Smooth muscle cell (in vitro differentiated cells): Measurements from ENCODE around the gene PDE3A. TPM values are rescaled to one million over a fixed set of nuclear protein-coding genes. Genes with fewer than 3 reads are reported as not detected.

Experiments used
- DNase-seq: peaks from one replicate; lab custom pipeline; 2025; ENCODE audit not compliant: unreplicated experiment; lab: John Stamatoyannopoulos, UW
- H2AFZ ChIP-seq: fragments of 200-600 bp; sonication (generic); 2 replicates; pipeline ENCODE4 v1.6.0; 2016; ENCODE audit warnings: antibody characterized with exemption, low read depth, mild to moderate bottlenecking
- H3F3A ChIP-seq: fragments of 200-600 bp; sonication (generic); 2 replicates; pipeline ENCODE4 v1.6.0; 2017; ENCODE audit warnings: antibody characterized with exemption, low read depth
- H3K27ac ChIP-seq: fragments of 200-600 bp; sonication (generic); 2 replicates; pipeline ENCODE4 v1.5.1; 2016; ENCODE audit warnings: low read depth, mild to moderate bottlenecking
- H3K27me3 ChIP-seq: fragments of 200-600 bp; sonication (generic); 2 replicates; pipeline ENCODE4 v1.6.1; 2016; ENCODE audit warnings: low read depth, mild to moderate bottlenecking
- H3K36me3 ChIP-seq: fragments of 200-600 bp; sonication (generic); 2 replicates; pipeline ENCODE4 v1.5.1; 2016; ENCODE audit warnings: low read depth
- H3K4me1 ChIP-seq: fragments of 200-600 bp; sonication (generic); 2 replicates; pipeline ENCODE4 v1.5.1; 2016; ENCODE audit warnings: low read depth
- H3K4me2 ChIP-seq: fragments of 200-600 bp; sonication (generic); 2 replicates; pipeline ENCODE4 v1.6.0; 2016; ENCODE audit warnings: mild to moderate bottlenecking
- H3K4me3 ChIP-seq: fragments of 200-600 bp; sonication (generic); 2 replicates; pipeline ENCODE4 v1.5.1; 2016; ENCODE audit warnings: mild to moderate bottlenecking
- H3K79me2 ChIP-seq: fragments of 200-600 bp; sonication (generic); 2 replicates; pipeline ENCODE4 v1.6.0; 2016; ENCODE audit warnings: low read depth, mild to moderate bottlenecking
- H3K9ac ChIP-seq: fragments of 200-600 bp; sonication (generic); 2 replicates; pipeline ENCODE4 v1.6.0; 2016; ENCODE audit warnings: low read depth
- H3K9me3 ChIP-seq: fragments of 200-600 bp; sonication (generic); replicated peaks from 2 replicates; pipeline ENCODE4 v1.5.1; 2016; ENCODE audit warnings: low read depth
- H4K20me1 ChIP-seq: fragments of 200-600 bp; sonication (generic); 2 replicates; pipeline ENCODE4 v1.6.0; 2016; ENCODE audit warnings: low read depth
- WGBS: methylation state at CpG from one replicate; pipeline ENCODE4 v1.1.7; 2016; ENCODE audit warnings: low lambda C conversion rate; 5-methylcytosine and 5-hydroxymethylcytosine counted together
- polyA plus RNA-seq: library from polyadenylated mRNA; unstranded; fragments of >200 nt; fragmentation: Nextera tagmentation; extraction: Ambion mirVana; gene quantifications from 2 replicates; pipeline ENCODE4 v1.2.1, GENCODE V29; 2016
- total RNA-seq: library from RNA; depleted of rRNA; stranded (reverse); fragments of >200 nt; gene quantifications from 2 replicates; pipeline ENCODE4 v1.2.3, GENCODE V29; 2014
- TF ChIP-seq, protein P1 (sequence below): fragments of 200-600 bp; sonication (generic); IDR thresholded peaks from 2 replicates; pipeline ENCODE4 v1.5.1; 2017; ENCODE audit warnings: borderline replicate concordance, mild to moderate bottlenecking, antibody characterized with exemption; ENCODE audit not compliant: insufficient read depth, poor library complexity, severe bottlenecking

PDE3A gene
- total and polyA plus RNA-seq, 2 experiments from 2014 or later = 1.3 to 6.1 TPM

DNA sequence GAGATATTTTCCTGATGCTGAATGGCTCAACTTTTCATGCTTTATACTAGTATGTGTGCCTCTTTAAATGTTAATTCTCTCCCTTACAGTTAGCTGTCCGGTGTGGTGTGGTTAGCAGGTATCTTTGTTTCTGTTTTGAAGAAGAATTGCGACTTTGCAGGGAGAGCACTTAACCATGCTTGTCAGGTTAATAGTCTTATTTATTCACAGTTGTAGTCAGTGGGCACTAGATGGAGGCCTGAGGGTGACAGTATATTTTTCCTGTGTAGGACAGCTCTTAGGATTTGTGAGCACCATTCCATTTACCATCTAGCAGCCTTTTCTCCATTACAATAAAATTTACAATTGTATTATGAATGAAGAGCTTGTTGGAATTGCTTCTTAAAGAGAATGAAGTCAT lies 34.9 kb downstream of the PDE3A start:
- Histone ChIP-seq H3K4me1 (no peaks in the 10 kb centered on the region), H3K4me3 (no peak overlapping the region), H4K20me1 (no peaks in the 10 kb centered on the region), H3K79me2 (no peaks in the 10 kb centered on the region), H3K4me2 (no peak overlapping the region), H3K27me3 (no peaks in the 10 kb centered on the region), H3F3A (no peaks in the 10 kb centered on the region), H3K36me3 (no peaks in the 10 kb centered on the region), H3K9ac (no peak overlapping the region), H2AFZ (no peak overlapping the region), H3K27ac (no peak overlapping the region), H3K9me3 (no peaks in the 10 kb centered on the region)
- TF ChIP-seq, protein P1, sequence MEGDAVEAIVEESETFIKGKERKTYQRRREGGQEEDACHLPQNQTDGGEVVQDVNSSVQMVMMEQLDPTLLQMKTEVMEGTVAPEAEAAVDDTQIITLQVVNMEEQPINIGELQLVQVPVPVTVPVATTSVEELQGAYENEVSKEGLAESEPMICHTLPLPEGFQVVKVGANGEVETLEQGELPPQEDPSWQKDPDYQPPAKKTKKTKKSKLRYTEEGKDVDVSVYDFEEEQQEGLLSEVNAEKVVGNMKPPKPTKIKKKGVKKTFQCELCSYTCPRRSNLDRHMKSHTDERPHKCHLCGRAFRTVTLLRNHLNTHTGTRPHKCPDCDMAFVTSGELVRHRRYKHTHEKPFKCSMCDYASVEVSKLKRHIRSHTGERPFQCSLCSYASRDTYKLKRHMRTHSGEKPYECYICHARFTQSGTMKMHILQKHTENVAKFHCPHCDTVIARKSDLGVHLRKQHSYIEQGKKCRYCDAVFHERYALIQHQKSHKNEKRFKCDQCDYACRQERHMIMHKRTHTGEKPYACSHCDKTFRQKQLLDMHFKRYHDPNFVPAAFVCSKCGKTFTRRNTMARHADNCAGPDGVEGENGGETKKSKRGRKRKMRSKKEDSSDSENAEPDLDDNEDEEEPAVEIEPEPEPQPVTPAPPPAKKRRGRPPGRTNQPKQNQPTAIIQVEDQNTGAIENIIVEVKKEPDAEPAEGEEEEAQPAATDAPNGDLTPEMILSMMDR = no peak
- no peak for DNase-seq
- WGBS = 40% methylated on average over 2 of the region's 2 CpGs

- 94% methylated on average over 6 of the region's 6 CpGs for WGBS
- H3K27ac ChIP-seq = no peak overlapping the region
- H3K36me3 ChIP-seq = no peaks in the 10 kb centered on the region
- H3F3A ChIP-seq = no peaks in the 10 kb centered on the region
- H3K4me3 ChIP-seq = no peak overlapping the region
- H2AFZ ChIP-seq = no peak overlapping the region
- H3K27me3 ChIP-seq = no peaks in the 10 kb centered on the region
- H4K20me1 ChIP-seq = no peaks in the 10 kb centered on the region
- no peak overlapping the region for H3K9ac ChIP-seq
- H3K79me2 ChIP-seq = no peaks in the 10 kb centered on the region
- no peak overlapping the region for H3K4me2 ChIP-seq
- H3K9me3 ChIP-seq = no peaks in the 10 kb centered on the region
- DNase-seq = no peak
- no peaks in the 10 kb centered on the region for H3K4me1 ChIP-seq
- TF ChIP-seq, protein P1 = no peak
Measured at GRCh38 chr12:20404576-20405346, 36.4 kb downstream of the PDE3A start.

- H3K4me2 ChIP-seq = no peak overlapping the region
- H3K79me2 ChIP-seq = no peaks in the 10 kb centered on the region
- DNase-seq = no peak
- H3K4me1 ChIP-seq = no peaks in the 10 kb centered on the region
- no peak overlapping the region for H3K9ac ChIP-seq
- no peak overlapping the region for H3K27ac ChIP-seq
- 91% methylated on average over 2 of the region's 2 CpGs for WGBS
- H3F3A ChIP-seq = no peaks in the 10 kb centered on the region
- H3K36me3 ChIP-seq = no peaks in the 10 kb centered on the region
- no peaks in the 10 kb centered on the region for H3K27me3 ChIP-seq
- no peaks in the 10 kb centered on the region for H4K20me1 ChIP-seq
- H3K4me3 ChIP-seq = no peak overlapping the region
- no peaks in the 10 kb centered on the region for H3K9me3 ChIP-seq
- TF ChIP-seq, protein P1 = no peak
- H2AFZ ChIP-seq = no peak overlapping the region
Measured at GRCh38 chr12:20409607-20410377, 41.5 kb downstream of the PDE3A start.
